ENCODE data around the gene SLC38A10. TPM values are rescaled to one million over a fixed set of nuclear protein-coding genes. Genes with fewer than 3 reads are reported as not detected.

The SLC38A10 gene
- polyA plus RNA-seq, 1 of the 3 experiments (the other 2 are of a cell fraction) = 82.2 TPM

DNA sequence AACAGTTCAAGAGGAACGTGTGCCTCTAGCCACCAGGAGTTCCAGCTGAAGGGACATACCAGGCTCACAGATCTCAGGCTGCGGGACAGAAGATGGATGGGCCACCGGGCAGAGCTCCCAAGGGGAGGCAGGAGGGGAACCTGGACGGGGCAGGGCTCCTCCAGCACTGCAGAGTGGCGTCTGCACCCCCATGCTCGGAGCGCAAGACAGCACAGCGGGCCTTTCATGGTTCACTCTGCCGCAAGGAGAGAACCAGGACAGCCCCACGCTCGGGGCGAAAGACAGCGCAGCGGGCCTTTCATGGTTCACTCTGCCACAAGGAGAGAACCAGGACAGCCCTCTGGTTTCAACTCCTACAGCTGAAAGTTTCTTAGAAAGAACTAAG lies 20.6 kb downstream of the SLC38A10 start:
- ChIA-PET POLR2A (interaction anchor here (1.0 kb wide), 1 partner anchor 21 kb away, joined by 3 read pairs; the partner anchor contains the start of gene SLC38A10), CTCF (interaction anchor here (1.1 to 1.8 kb wide), 4 partner anchors 16 to 327 kb away, joined by 3 to 8 read pairs (median 4); no protein-coding TSS in a partner anchor)
- Histone ChIP-seq H3K4me3 (ENCODE audit: low read depth in 2 of 2, low read length in 1 of 2) (no peak overlapping the region), H3K36me3 (replicated peaks in 1 of 2; ENCODE audit: control insufficient read depth in 1 of 2, insufficient read depth in 2 of 2, low read length in 1 of 2) (peaks cover 34 to 69% of the 10 kb centered on the region in 2 experiments), H3K9me3 (no peaks in the 10 kb centered on the region), H3K27ac (ENCODE audit: low read depth in 2 of 2, low read length in 1 of 2) (no peak overlapping the region), H3K79me2 (ENCODE audit: insufficient read depth) (no peaks in the 10 kb centered on the region), H3K4me1 (ENCODE audit: control insufficient read depth in 1 of 2, insufficient read depth in 2 of 2, low read depth in 1 of 2, low read length in 1 of 2) (peaks cover 0 to 21% of the 10 kb centered on the region in 2 experiments; a peak in 1 of 4 replicates), H3K4me2 (no peak overlapping the region), H3K27me3 (ENCODE audit: insufficient read depth) (no peaks in the 10 kb centered on the region), H2AFZ (ENCODE audit: low read depth) (no peak overlapping the region), H3F3A (replicated peaks; ENCODE audit: insufficient read depth) (peaks cover under 1% of the 10 kb centered on the region), H3K9me2 (no peaks in the 10 kb centered on the region), H4K20me1 (ENCODE audit: insufficient read depth) (peaks cover 10% of the 10 kb centered on the region; the same call in 1 of the 2 replicates), H3K9ac (no peak overlapping the region)
- TF ChIP-seq YY1 (IDR thresholded peaks at IDR 0.05; ENCODE audit: low read depth) (no peak), GABPA (IDR thresholded peaks at IDR 0.05; ENCODE audit: low read depth) (no peak), RFX5 (IDR thresholded peaks at IDR 0.05; ENCODE audit: low read length) (no peak), TCF12 (IDR thresholded peaks at IDR 0.05) (no peak), EZH2phosphoT487 (IDR thresholded peaks at IDR 0.05; ENCODE audit: borderline replicate concordance, low read depth) (no peak)
- TF ChIP-seq, protein P1, sequence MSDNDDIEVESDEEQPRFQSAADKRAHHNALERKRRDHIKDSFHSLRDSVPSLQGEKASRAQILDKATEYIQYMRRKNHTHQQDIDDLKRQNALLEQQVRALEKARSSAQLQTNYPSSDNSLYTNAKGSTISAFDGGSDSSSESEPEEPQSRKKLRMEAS (IDR thresholded peaks at IDR 0.05; ENCODE audit: low read depth) = no peak
- 96% methylated on average over 14 of the region's 14 CpGs for WGBS (ENCODE audit: low lambda C conversion rate)
- DNase-seq = no peak

DNA sequence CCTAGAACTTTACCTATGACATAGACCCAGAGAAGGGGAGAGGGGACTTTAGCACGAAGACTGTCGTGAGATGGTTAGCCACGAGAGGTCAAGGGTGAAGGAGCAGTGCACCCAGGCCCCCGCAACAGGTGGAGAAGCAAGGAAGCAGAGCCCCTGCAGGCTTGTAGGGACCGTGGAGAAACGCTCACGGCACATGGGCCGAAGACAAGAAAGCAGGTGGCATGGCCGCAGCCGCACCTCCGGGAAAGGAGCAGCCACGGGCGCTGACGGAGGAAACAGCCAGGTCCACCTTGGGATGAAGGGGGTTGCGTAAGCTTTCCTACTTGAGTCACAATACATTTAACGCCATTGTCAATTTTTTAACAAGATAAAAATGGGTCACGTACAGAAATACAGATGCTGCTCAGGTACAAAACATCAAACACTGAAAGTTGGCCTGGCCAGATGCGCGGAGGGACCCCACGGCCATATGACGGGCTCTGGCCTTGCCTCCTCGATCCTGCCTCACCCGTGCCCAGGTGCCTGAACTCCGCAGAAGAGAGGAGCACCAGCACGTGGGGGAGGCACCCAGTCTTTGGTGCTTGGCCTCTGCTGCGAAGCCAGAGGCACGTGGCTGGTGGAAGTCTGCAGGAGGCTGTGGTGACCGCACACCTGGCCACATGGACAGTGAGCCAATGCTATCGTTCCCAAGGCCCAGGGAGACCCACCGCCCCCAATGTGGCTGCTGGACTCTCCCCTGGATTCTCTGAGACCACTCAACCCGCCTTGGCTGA lies 21.2 kb downstream of the SLC38A10 start:
- H3K36me3 ChIP-seq (replicated peaks in 1 of 2; ENCODE audit: control insufficient read depth in 1 of 2, insufficient read depth in 2 of 2, low read length in 1 of 2) = peaks cover 40 to 67% of the 10 kb centered on the region in 2 experiments
- H3K4me1 ChIP-seq (ENCODE audit: control insufficient read depth in 1 of 2, insufficient read depth in 2 of 2, low read depth in 1 of 2, low read length in 1 of 2) = peaks cover 0 to 21% of the 10 kb centered on the region in 2 experiments; a peak in 1 of 4 replicates
- peaks cover 3% of the 10 kb centered on the region for H3F3A ChIP-seq (replicated peaks; ENCODE audit: insufficient read depth)
- H3K79me2 ChIP-seq (ENCODE audit: insufficient read depth) = no peaks in the 10 kb centered on the region
- no peaks in the 10 kb centered on the region for H3K9me3 ChIP-seq
- CTCF ChIA-PET = interaction anchor here (1.1 to 1.8 kb wide), 3 partner anchors 15 to 166 kb away, joined by 3 to 8 read pairs (median 5); no protein-coding TSS in a partner anchor
- DNase-seq = no peak
- H3K4me3 ChIP-seq (ENCODE audit: low read depth in 2 of 2, low read length in 1 of 2) = no peak overlapping the region
- H2AFZ ChIP-seq (ENCODE audit: low read depth) = no peak overlapping the region
- H3K4me2 ChIP-seq = no peak overlapping the region
- peaks cover 9% of the 10 kb centered on the region; the same call in 1 of the 2 replicates for H4K20me1 ChIP-seq (ENCODE audit: insufficient read depth)
- POLR2A ChIA-PET = no interaction called here
- H3K9ac ChIP-seq = no peak overlapping the region
- WGBS (ENCODE audit: low lambda C conversion rate) = 96% methylated on average over 30 of the region's 31 CpGs
- H3K27ac ChIP-seq (ENCODE audit: low read depth in 2 of 2, low read length in 1 of 2) = no peak overlapping the region
- no peaks in the 10 kb centered on the region for H3K27me3 ChIP-seq (ENCODE audit: insufficient read depth)
- H3K9me2 ChIP-seq = no peaks in the 10 kb centered on the region
- TF ChIP-seq, protein P2, sequence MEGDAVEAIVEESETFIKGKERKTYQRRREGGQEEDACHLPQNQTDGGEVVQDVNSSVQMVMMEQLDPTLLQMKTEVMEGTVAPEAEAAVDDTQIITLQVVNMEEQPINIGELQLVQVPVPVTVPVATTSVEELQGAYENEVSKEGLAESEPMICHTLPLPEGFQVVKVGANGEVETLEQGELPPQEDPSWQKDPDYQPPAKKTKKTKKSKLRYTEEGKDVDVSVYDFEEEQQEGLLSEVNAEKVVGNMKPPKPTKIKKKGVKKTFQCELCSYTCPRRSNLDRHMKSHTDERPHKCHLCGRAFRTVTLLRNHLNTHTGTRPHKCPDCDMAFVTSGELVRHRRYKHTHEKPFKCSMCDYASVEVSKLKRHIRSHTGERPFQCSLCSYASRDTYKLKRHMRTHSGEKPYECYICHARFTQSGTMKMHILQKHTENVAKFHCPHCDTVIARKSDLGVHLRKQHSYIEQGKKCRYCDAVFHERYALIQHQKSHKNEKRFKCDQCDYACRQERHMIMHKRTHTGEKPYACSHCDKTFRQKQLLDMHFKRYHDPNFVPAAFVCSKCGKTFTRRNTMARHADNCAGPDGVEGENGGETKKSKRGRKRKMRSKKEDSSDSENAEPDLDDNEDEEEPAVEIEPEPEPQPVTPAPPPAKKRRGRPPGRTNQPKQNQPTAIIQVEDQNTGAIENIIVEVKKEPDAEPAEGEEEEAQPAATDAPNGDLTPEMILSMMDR (IDR thresholded peaks at IDR 0.05) = no peak
- TF ChIP-seq, protein P3, sequence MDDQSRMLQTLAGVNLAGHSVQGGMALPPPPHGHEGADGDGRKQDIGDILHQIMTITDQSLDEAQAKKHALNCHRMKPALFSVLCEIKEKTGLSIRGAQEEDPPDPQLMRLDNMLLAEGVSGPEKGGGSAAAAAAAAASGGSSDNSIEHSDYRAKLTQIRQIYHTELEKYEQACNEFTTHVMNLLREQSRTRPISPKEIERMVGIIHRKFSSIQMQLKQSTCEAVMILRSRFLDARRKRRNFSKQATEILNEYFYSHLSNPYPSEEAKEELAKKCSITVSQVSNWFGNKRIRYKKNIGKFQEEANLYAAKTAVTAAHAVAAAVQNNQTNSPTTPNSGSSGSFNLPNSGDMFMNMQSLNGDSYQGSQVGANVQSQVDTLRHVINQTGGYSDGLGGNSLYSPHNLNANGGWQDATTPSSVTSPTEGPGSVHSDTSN (IDR thresholded peaks at IDR 0.05) = no peak
- TF ChIP-seq EP300 (IDR thresholded peaks at IDR 0.05; ENCODE audit: borderline replicate concordance in 1 of 2, low read depth in 1 of 2, low read length in 1 of 2) = no peak
- no peak for TF ChIP-seq RXRA (IDR thresholded peaks at IDR 0.05; ENCODE audit: borderline replicate concordance, low read depth)
- no peak for TF ChIP-seq YY1 (IDR thresholded peaks at IDR 0.05; ENCODE audit: low read depth)
- TF ChIP-seq RAD21 (IDR thresholded peaks at IDR 0.05; ENCODE audit: low read length) = no peak
- TF ChIP-seq MXI1 (IDR thresholded peaks at IDR 0.05; ENCODE audit: low read depth, low read length) = no peak
- no peak for TF ChIP-seq RCOR1 (IDR thresholded peaks at IDR 0.05; ENCODE audit: low read length)
- no peak for TF ChIP-seq EZH2phosphoT487 (IDR thresholded peaks at IDR 0.05; ENCODE audit: borderline replicate concordance, low read depth)
- no peak for TF ChIP-seq FOSL2 (IDR thresholded peaks at IDR 0.05; ENCODE audit: borderline replicate concordance, low read depth)
- no peak for TF ChIP-seq RFX5 (IDR thresholded peaks at IDR 0.05; ENCODE audit: low read length)
- TF ChIP-seq, protein P4, sequence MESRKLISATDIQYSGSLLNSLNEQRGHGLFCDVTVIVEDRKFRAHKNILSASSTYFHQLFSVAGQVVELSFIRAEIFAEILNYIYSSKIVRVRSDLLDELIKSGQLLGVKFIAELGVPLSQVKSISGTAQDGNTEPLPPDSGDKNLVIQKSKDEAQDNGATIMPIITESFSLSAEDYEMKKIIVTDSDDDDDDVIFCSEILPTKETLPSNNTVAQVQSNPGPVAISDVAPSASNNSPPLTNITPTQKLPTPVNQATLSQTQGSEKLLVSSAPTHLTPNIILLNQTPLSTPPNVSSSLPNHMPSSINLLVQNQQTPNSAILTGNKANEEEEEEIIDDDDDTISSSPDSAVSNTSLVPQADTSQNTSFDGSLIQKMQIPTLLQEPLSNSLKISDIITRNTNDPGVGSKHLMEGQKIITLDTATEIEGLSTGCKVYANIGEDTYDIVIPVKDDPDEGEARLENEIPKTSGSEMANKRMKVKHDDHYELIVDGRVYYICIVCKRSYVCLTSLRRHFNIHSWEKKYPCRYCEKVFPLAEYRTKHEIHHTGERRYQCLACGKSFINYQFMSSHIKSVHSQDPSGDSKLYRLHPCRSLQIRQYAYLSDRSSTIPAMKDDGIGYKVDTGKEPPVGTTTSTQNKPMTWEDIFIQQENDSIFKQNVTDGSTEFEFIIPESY (IDR thresholded peaks at IDR 0.05; ENCODE audit: borderline replicate concordance, low read depth) = no peak
- TF ChIP-seq, protein P5, sequence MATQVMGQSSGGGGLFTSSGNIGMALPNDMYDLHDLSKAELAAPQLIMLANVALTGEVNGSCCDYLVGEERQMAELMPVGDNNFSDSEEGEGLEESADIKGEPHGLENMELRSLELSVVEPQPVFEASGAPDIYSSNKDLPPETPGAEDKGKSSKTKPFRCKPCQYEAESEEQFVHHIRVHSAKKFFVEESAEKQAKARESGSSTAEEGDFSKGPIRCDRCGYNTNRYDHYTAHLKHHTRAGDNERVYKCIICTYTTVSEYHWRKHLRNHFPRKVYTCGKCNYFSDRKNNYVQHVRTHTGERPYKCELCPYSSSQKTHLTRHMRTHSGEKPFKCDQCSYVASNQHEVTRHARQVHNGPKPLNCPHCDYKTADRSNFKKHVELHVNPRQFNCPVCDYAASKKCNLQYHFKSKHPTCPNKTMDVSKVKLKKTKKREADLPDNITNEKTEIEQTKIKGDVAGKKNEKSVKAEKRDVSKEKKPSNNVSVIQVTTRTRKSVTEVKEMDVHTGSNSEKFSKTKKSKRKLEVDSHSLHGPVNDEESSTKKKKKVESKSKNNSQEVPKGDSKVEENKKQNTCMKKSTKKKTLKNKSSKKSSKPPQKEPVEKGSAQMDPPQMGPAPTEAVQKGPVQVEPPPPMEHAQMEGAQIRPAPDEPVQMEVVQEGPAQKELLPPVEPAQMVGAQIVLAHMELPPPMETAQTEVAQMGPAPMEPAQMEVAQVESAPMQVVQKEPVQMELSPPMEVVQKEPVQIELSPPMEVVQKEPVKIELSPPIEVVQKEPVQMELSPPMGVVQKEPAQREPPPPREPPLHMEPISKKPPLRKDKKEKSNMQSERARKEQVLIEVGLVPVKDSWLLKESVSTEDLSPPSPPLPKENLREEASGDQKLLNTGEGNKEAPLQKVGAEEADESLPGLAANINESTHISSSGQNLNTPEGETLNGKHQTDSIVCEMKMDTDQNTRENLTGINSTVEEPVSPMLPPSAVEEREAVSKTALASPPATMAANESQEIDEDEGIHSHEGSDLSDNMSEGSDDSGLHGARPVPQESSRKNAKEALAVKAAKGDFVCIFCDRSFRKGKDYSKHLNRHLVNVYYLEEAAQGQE (IDR thresholded peaks at IDR 0.05; ENCODE audit: low read depth, low read length) = no peak

Measured in SK-N-SH (cell line).